Parathyroid adenoma (tissue), 2 donors: ENCODE results near the gene MGA.

ENCODE experiments used
- H2AFZ ChIP-seq: fragments of 300-600 bp; sonication (generic); one replicate; pipeline ENCODE4 v1.7.0; 2017; ENCODE audit warnings: antibody characterized with exemption, mild to moderate bottlenecking
- H3K27ac ChIP-seq: fragments of 300-600 bp; sonication (generic); one replicate; pipeline ENCODE4 v1.7.0; 2017
- H3K27me3 ChIP-seq: fragments of 300-600 bp; sonication (generic); one replicate; pipeline ENCODE4 v1.7.0; 2017; ENCODE audit warnings: low read length; ENCODE audit not compliant: control insufficient read depth, insufficient read depth
- H3K36me3 ChIP-seq: fragments of 300-600 bp; sonication (generic); one replicate; pipeline ENCODE4 v1.7.0; 2017; ENCODE audit warnings: low read length; ENCODE audit not compliant: control insufficient read depth, insufficient read depth
- H3K4me1 ChIP-seq: fragments of 300-600 bp; sonication (generic); one replicate; pipeline ENCODE4 v1.7.0; 2017; ENCODE audit warnings: control low read depth
- H3K4me2 ChIP-seq: fragments of 300-600 bp; sonication (generic); one replicate; pipeline ENCODE4 v1.7.0; 2017; ENCODE audit warnings: low read length
- H3K4me3 ChIP-seq: fragments of 300-600 bp; sonication (generic); one replicate; pipeline ENCODE4 v1.7.0; 2017; ENCODE audit warnings: low read depth, low read length
- H3K79me2 ChIP-seq: fragments of 300-600 bp; sonication (generic); one replicate; pipeline ENCODE4 v1.7.0; 2017; ENCODE audit warnings: control low read depth
- H3K9ac ChIP-seq: fragments of 300-600 bp; sonication (generic); one replicate; pipeline ENCODE4 v1.7.0; 2017; ENCODE audit warnings: mild to moderate bottlenecking
- H3K9me3 ChIP-seq: fragments of 300-600 bp; sonication (generic); one replicate; pipeline ENCODE4 v1.7.0; 2017; ENCODE audit warnings: low read length; ENCODE audit not compliant: control insufficient read depth
- CTCF ChIP-seq: fragments of 300-600 bp; sonication (generic); IDR thresholded peaks from one replicate; pipeline ENCODE4 v1.7.0; 2017; ENCODE audit warnings: antibody characterized with exemption, mild to moderate bottlenecking
- donor health status: primary hyperparathyroidism.

MGA gene

GRCh38 chr15:41693757-41694156 lies 33.6 kb downstream of the MGA start:
- no peak overlapping the region for H2AFZ ChIP-seq
- no peaks in the 10 kb centered on the region for H3K9me3 ChIP-seq
- no peaks in the 10 kb centered on the region for H3K36me3 ChIP-seq
- no peak overlapping the region for H3K4me3 ChIP-seq
- no peaks in the 10 kb centered on the region for H3K4me1 ChIP-seq
- no peak overlapping the region for H3K27ac ChIP-seq
- TF ChIP-seq CTCF = no peak
- H3K4me2 ChIP-seq = no peak overlapping the region
- no peaks in the 10 kb centered on the region for H3K27me3 ChIP-seq
- H3K9ac ChIP-seq = no peak overlapping the region
- H3K79me2 ChIP-seq = peaks cover 2% of the 10 kb centered on the region

- Histone ChIP-seq H3K27me3 (no peaks in the 10 kb centered on the region), H2AFZ (no peak overlapping the region), H3K9ac (no peak overlapping the region), H3K27ac (no peak overlapping the region), H3K4me1 (no peaks in the 10 kb centered on the region), H3K9me3 (no peaks in the 10 kb centered on the region), H3K79me2 (peaks cover 5% of the 10 kb centered on the region), H3K4me2 (no peak overlapping the region), H3K4me3 (no peak overlapping the region), H3K36me3 (no peaks in the 10 kb centered on the region)
- TF ChIP-seq CTCF = no peak
These were observed 35.7 kb downstream of the MGA start for GRCh38 chr15:41695750-41696436.

- Histone ChIP-seq H3K4me1 (no peaks in the 10 kb centered on the region), H3K9me3 (no peaks in the 10 kb centered on the region), H3K27me3 (no peaks in the 10 kb centered on the region), H3K9ac (no peak overlapping the region), H3K4me2 (no peak overlapping the region), H2AFZ (no peak overlapping the region), H3K27ac (no peak overlapping the region), H3K79me2 (peaks cover 5% of the 10 kb centered on the region), H3K36me3 (no peaks in the 10 kb centered on the region), H3K4me3 (no peak overlapping the region)
- no peak for TF ChIP-seq CTCF
These were observed 38.6 kb downstream of the MGA start for GRCh38 chr15:41698779-41699178.

GRCh38 chr15:41703120-41703519 lies 42.9 kb downstream of the MGA start:
- Histone ChIP-seq H3K79me2 (peaks cover 5% of the 10 kb centered on the region), H3K27ac (no peak overlapping the region), H3K4me2 (no peak overlapping the region), H3K4me3 (no peak overlapping the region), H3K36me3 (no peaks in the 10 kb centered on the region), H3K9me3 (no peaks in the 10 kb centered on the region), H3K27me3 (no peaks in the 10 kb centered on the region), H3K9ac (no peak overlapping the region), H3K4me1 (no peaks in the 10 kb centered on the region), H2AFZ (no peak overlapping the region)
- TF ChIP-seq CTCF = no peak

- no peaks in the 10 kb centered on the region for H3K9me3 ChIP-seq
- H2AFZ ChIP-seq = no peak overlapping the region
- no peak for TF ChIP-seq CTCF
- no peak overlapping the region for H3K4me2 ChIP-seq
- no peaks in the 10 kb centered on the region for H3K36me3 ChIP-seq
- no peak overlapping the region for H3K27ac ChIP-seq
- H3K4me1 ChIP-seq = no peaks in the 10 kb centered on the region
- H3K9ac ChIP-seq = no peak overlapping the region
- no peaks in the 10 kb centered on the region for H3K27me3 ChIP-seq
- no peaks in the 10 kb centered on the region for H3K79me2 ChIP-seq
- no peak overlapping the region for H3K4me3 ChIP-seq
These were observed 52.8 kb downstream of the MGA start for GRCh38 chr15:41713047-41713446.
